Measurements from ENCODE around the gene ELAPOR2.
"Not testable (repeated sequence)": the region's sequence is repeated elsewhere in the genome, so short reads cannot be mapped to it uniquely, and the experiment has no call there.

The ELAPOR2 gene

DNA sequence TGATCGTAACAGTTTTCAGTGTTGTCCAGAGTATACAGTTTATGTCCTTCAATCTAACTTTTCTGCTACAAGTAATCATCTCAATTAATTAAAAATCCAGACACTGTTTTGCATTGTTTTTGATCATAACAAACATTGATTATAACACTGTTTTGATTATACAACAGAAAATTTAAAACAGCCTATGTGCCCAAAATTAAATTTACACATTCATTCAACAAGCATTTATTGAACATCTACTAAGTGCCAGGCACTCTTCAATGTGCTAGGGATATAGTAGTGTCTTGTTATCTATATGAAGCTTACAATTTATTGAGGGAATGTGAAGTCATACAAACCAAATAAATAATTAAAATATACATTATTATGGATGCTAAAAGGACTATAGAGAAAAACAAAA is 10.6 kb downstream of the ELAPOR2 start:
- H4K20me1 ChIP-seq (ENCODE audit: insufficient read depth), result no peaks in the 10 kb centered on the region
- no peak overlapping the region for H3K4me3 ChIP-seq (IDR thresholded peaks at IDR 0.05; ENCODE audit: insufficient read depth, low read depth, low read length)
- no peak overlapping the region for H3K4me2 ChIP-seq
- H3K36me3 ChIP-seq (ENCODE audit: insufficient read depth), result no peaks in the 10 kb centered on the region
- no peaks in the 10 kb centered on the region for H3K79me2 ChIP-seq (ENCODE audit: insufficient read depth, low read depth)
- no peak for TF ChIP-seq CTCF (conservative IDR thresholded peaks at IDR 0.05; ENCODE audit: low read depth, low read length)
- H3K4me1 ChIP-seq (ENCODE audit: low read depth, poor library complexity, severe bottlenecking), result no peaks in the 10 kb centered on the region
- H3K27me3 ChIP-seq (ENCODE audit: insufficient read depth, low read depth), result no peaks in the 10 kb centered on the region
- no peak overlapping the region for H2AFZ ChIP-seq (ENCODE audit: low read depth)
- no peak overlapping the region for H3K27ac ChIP-seq
- H3K9ac ChIP-seq, result no peak overlapping the region

DNA sequence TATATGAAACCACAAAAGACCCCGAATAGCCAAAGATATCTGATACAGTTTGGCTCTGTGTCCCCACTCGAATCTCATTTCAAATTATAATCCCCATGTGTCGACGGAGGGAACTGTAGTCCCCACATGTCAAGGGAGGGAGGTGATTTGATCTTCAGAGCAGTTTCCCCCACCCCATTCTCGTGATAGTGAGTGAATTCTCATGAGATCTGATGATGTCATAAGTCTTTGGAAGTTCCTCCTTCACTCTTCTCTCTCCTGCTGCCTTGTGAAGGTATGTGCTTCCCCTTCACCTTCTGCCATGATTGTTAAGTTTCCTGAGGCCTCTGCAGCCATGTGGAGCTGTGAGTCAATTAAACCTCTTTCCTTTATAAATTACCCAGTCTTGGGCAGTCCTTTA is 13.0 kb downstream of the ELAPOR2 start:
- Histone ChIP-seq H3K9ac (no peak overlapping the region), H3K4me1 (ENCODE audit: low read depth, poor library complexity, severe bottlenecking) (no peaks in the 10 kb centered on the region), H3K36me3 (ENCODE audit: insufficient read depth) (no peaks in the 10 kb centered on the region), H3K79me2 (ENCODE audit: insufficient read depth, low read depth) (no peaks in the 10 kb centered on the region), H2AFZ (ENCODE audit: low read depth) (no peak overlapping the region), H4K20me1 (ENCODE audit: insufficient read depth) (no peaks in the 10 kb centered on the region), H3K27me3 (ENCODE audit: insufficient read depth, low read depth) (no peaks in the 10 kb centered on the region), H3K4me2 (no peak overlapping the region), H3K4me3 (IDR thresholded peaks at IDR 0.05; ENCODE audit: insufficient read depth, low read depth, low read length) (no peak overlapping the region), H3K27ac (no peak overlapping the region)
- TF ChIP-seq CTCF (conservative IDR thresholded peaks at IDR 0.05; ENCODE audit: low read depth, low read length), result no peak

DNA sequence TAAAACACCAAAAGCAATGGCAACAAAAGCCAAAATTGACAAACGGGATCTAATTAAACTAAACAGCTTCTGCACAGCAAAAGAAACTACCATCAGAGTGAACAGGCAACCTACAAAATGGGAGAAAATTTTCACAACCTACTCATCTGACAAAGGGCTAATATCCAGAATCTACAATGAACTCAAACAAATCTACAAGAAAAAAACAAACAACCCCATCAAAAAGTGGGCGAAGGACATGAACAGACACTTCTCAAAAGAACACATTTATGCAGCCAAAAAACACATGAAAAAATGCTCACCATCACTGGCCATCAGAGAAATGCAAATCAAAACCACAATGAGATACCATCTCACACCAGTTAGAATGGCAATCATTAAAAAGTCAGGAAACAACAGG is 14.7 kb downstream of the ELAPOR2 start:
- H3K27ac ChIP-seq; H3K27me3 ChIP-seq (ENCODE audit: insufficient read depth, low read depth); H3K4me1 ChIP-seq (ENCODE audit: low read depth, poor library complexity, severe bottlenecking); H3K36me3 ChIP-seq (ENCODE audit: insufficient read depth); H2AFZ ChIP-seq (ENCODE audit: low read depth); H3K79me2 ChIP-seq (ENCODE audit: insufficient read depth, low read depth); H3K4me2 ChIP-seq; H3K9ac ChIP-seq; H4K20me1 ChIP-seq (ENCODE audit: insufficient read depth); H3K4me3 ChIP-seq (IDR thresholded peaks at IDR 0.05; ENCODE audit: insufficient read depth, low read depth, low read length): not testable (repeated sequence)

DNA sequence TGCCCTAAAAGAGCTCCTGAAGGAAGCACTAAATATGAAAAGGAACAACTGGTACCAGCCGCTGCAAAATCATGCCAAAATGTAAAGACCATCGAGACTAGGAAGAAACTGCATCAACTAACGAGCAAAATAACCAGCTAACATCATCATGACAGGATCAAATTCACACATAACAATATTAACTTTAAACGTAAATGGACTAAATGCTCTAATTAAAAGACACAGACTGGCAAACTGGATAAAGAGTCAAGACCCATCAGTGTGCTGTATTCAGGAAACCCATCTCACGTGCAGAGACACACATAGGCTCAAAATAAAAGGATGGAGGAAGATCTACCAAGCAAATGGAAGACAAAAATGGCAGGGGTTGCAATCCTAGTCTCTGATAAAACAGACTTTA is 17.9 kb downstream of the ELAPOR2 start:
- not testable (repeated sequence) for H3K9ac ChIP-seq; H3K4me3 ChIP-seq (IDR thresholded peaks at IDR 0.05; ENCODE audit: insufficient read depth, low read depth, low read length); H3K36me3 ChIP-seq (ENCODE audit: insufficient read depth); H2AFZ ChIP-seq (ENCODE audit: low read depth); H3K27ac ChIP-seq; H3K4me1 ChIP-seq (ENCODE audit: low read depth, poor library complexity, severe bottlenecking); H3K4me2 ChIP-seq; H4K20me1 ChIP-seq (ENCODE audit: insufficient read depth); H3K27me3 ChIP-seq (ENCODE audit: insufficient read depth, low read depth); H3K79me2 ChIP-seq (ENCODE audit: insufficient read depth, low read depth)

GRCh38 chr7:87039691-87040299 is 19.7 kb downstream of the ELAPOR2 start:
- H3K9ac ChIP-seq; H3K27ac ChIP-seq; H4K20me1 ChIP-seq (ENCODE audit: insufficient read depth); H3K36me3 ChIP-seq (ENCODE audit: insufficient read depth); H3K79me2 ChIP-seq (ENCODE audit: insufficient read depth, low read depth); H3K27me3 ChIP-seq (ENCODE audit: insufficient read depth, low read depth); H2AFZ ChIP-seq (ENCODE audit: low read depth); H3K4me3 ChIP-seq (IDR thresholded peaks at IDR 0.05; ENCODE audit: insufficient read depth, low read depth, low read length); H3K4me2 ChIP-seq; H3K4me1 ChIP-seq (ENCODE audit: low read depth, poor library complexity, severe bottlenecking): not testable (repeated sequence)

GRCh38 chr7:87038993-87039690 is 20.3 kb downstream of the ELAPOR2 start:
- no peaks in the 10 kb centered on the region for H3K36me3 ChIP-seq (ENCODE audit: insufficient read depth)
- no peak overlapping the region for H2AFZ ChIP-seq (ENCODE audit: low read depth)
- H3K4me3 ChIP-seq (IDR thresholded peaks at IDR 0.05; ENCODE audit: insufficient read depth, low read depth, low read length), result no peak overlapping the region
- H3K4me1 ChIP-seq (ENCODE audit: low read depth, poor library complexity, severe bottlenecking), result no peaks in the 10 kb centered on the region
- no peak overlapping the region for H3K4me2 ChIP-seq
- H3K9ac ChIP-seq, result no peak overlapping the region
- H3K27ac ChIP-seq, result no peak overlapping the region
- no peaks in the 10 kb centered on the region for H3K79me2 ChIP-seq (ENCODE audit: insufficient read depth, low read depth)
- TF ChIP-seq CTCF (conservative IDR thresholded peaks at IDR 0.05; ENCODE audit: low read depth, low read length), result no peak
- H3K27me3 ChIP-seq (ENCODE audit: insufficient read depth, low read depth), result no peaks in the 10 kb centered on the region
- H4K20me1 ChIP-seq (ENCODE audit: insufficient read depth), result no peaks in the 10 kb centered on the region
